Esophagus (tissue), 2 donors: Measurements from ENCODE around the gene PRR14L. TPM values are rescaled to one million over a fixed set of nuclear protein-coding genes. Genes with fewer than 3 reads are reported as not detected.
"Not testable (repeated sequence)": the region's sequence is repeated elsewhere in the genome, so short reads cannot be mapped to it uniquely, and the experiment has no call there.

Source experiments
- H3K27ac ChIP-seq, 2 donors: one replicate each; pipeline ENCODE4 v1.5.1; 2013; ENCODE audit warnings: low read depth in 2 of 2, mild to moderate bottlenecking in 2 of 2, inconsistent platforms in 1 of 2, low read length in 1 of 2, moderate library complexity in 1 of 2
- H3K27me3 ChIP-seq, 2 donors: one replicate each; pipeline ENCODE4 v1.6.1; 2013; ENCODE audit warnings: low read length in 2 of 2, control low read depth in 1 of 2, mild to moderate bottlenecking in 1 of 2; ENCODE audit not compliant: insufficient read depth in 2 of 2, control insufficient read depth in 1 of 2
- H3K36me3 ChIP-seq, 2 donors: one replicate each; pipeline ENCODE4 v1.6.1; 2013; ENCODE audit warnings: low read length in 1 of 2; ENCODE audit not compliant: control insufficient read depth in 2 of 2, insufficient read depth in 2 of 2
- H3K4me1 ChIP-seq, 2 donors: one replicate each; pipeline ENCODE4 v1.6.1; 2013; ENCODE audit warnings: low read length in 1 of 2; ENCODE audit not compliant: control insufficient read depth in 2 of 2, insufficient read depth in 2 of 2
- H3K4me3 ChIP-seq, 2 donors: one replicate each; pipeline ENCODE4 v1.5.1; 2013; ENCODE audit warnings: low read length in 2 of 2, mild to moderate bottlenecking in 2 of 2, low read depth in 1 of 2, moderate library complexity in 1 of 2
- H3K9me3 ChIP-seq, 2 donors: one replicate each; pipeline ENCODE4 v1.6.1; 2013; ENCODE audit warnings: mild to moderate bottlenecking in 2 of 2, low read depth in 1 of 2, low read length in 1 of 2, moderate library complexity in 1 of 2; ENCODE audit not compliant: control insufficient read depth in 2 of 2, insufficient read depth in 1 of 2
- WGBS, 2 donors: extraction: QIAGEN DNeasy Blood & Tissue Kit; methylation state at CpG; one replicate each; pipeline ENCODE4 v1.1.7; 2013; 5-methylcytosine and 5-hydroxymethylcytosine counted together
- polyA plus RNA-seq, 2 donors: library from polyadenylated mRNA; stranded (reverse); fragments of 200-250 nt; gene quantifications; one replicate each; pipeline ENCODE4 v1.2.3, GENCODE V29; 2013
- donor health status: healthy with polysubstance abuse.
- donor health status: Bipolar disorder and iron deficiency.

Gene PRR14L
- polyA plus RNA-seq, 2 donors: 6.2 to 8.4 TPM

DNA sequence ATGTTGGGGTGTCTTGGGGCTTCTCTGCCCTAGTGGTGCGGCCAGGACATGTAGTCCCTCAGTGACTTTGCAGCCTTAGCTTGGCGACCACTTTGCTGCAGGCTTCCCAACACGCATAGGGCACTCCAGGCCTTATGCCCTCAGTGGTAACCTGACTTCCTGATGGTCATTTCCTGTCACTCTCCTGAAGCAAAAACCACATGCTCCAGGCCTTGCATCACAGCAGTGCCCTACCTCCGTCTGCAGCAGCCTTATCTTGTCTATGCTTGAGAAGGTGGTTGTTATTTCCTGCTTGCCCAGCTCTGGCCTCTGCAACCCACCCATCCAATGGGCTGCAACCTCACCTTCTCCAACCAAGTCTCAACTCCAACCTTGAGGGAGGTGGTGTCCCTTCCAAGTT lies 54.5 kb downstream of the PRR14L start:
- Histone ChIP-seq H3K27me3 (no peaks in the 10 kb centered on the region), H3K27ac (no peak overlapping the region), H3K9me3 (no peaks in the 10 kb centered on the region), H3K36me3 (peaks cover 0 to 5% of the 10 kb centered on the region in 2 donors), H3K4me1 (no peaks in the 10 kb centered on the region), H3K4me3 (no peak overlapping the region)
- WGBS, 2 donors: 75 to 83% methylated on average over 4 of the region's 4 CpGs

DNA sequence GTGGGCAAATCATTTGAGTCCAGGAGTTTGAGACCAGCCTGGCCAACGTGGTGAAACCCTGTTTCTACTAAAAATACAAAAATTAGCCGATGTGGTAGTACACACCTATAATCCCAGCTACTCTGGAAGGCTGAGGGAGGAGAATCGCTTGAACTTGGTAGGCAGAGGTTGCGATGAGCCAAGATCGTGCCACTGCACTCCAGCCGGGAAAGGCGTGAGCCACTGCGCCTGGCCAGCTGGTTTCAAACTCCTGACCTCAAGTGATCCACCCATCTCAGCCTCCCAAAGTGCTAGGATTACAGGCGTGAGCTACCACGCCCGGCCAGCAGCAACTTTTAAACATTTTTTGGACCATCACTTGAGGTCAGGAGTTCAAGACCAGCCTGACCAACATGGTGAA lies 55.9 kb downstream of the PRR14L start:
- H3K27ac ChIP-seq, H3K36me3 ChIP-seq, H3K4me1 ChIP-seq, H3K9me3 ChIP-seq, H3K4me3 ChIP-seq, H3K27me3 ChIP-seq: not testable (repeated sequence)
- 97 to 99% methylated on average over 11 of the region's 11 CpGs for WGBS, 2 donors

GRCh38 chr22:31692186-31692886 lies 57.6 kb downstream of the PRR14L start:
- WGBS, 2 donors: 100% methylated on average over 1 of the region's 1 CpG
- Histone ChIP-seq H3K27ac (no peak overlapping the region), H3K27me3 (no peaks in the 10 kb centered on the region), H3K4me1 (no peaks in the 10 kb centered on the region), H3K9me3 (no peaks in the 10 kb centered on the region), H3K4me3 (no peak overlapping the region), H3K36me3 (peaks cover 0 to 3% of the 10 kb centered on the region in 2 donors)

DNA sequence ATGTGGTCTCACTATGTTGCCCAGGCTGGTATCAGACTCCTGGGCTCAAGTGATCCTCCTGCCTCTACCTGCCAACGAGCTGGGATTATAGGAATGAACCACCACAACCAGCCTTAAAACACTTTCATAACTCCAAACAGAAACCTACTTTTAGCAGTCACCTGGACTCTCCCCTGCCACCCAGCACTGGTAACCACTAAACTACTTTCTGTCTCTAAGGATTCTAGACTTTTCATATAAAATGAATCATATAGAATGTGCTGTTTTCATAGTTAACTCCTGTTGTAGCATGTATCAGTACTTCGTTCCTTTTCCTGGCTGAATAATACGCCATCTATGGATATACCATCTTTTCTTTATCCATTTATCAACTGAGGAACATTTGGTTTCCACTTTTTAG lies 58.5 kb downstream of the PRR14L start:
- Histone ChIP-seq H3K9me3 (no peaks in the 10 kb centered on the region), H3K4me3 (no peak overlapping the region), H3K27me3 (no peaks in the 10 kb centered on the region), H3K4me1 (no peaks in the 10 kb centered on the region), H3K27ac (no peak overlapping the region), H3K36me3 (no peaks in the 10 kb centered on the region)
- 93 to 97% methylated on average over 3 of the region's 3 CpGs for WGBS, 2 donors

- H3K36me3 ChIP-seq: peaks cover 5 to 8% of the 10 kb centered on the region in 2 donors
- 57 to 65% methylated on average over 13 of the region's 13 CpGs for WGBS, 2 donors
- no peaks in the 10 kb centered on the region for H3K9me3 ChIP-seq
- no peak overlapping the region for H3K4me3 ChIP-seq
- peaks cover 0 to 12% of the 10 kb centered on the region in 2 donors for H3K4me1 ChIP-seq
- peak overlapping the region; percentile 82 to 88 for H3K27ac ChIP-seq
- H3K27me3 ChIP-seq: no peaks in the 10 kb centered on the region
These were observed 66.5 kb downstream of the PRR14L start for GRCh38 chr22:31683181-31684105.

GRCh38 chr22:31682751-31683150 lies 67.2 kb downstream of the PRR14L start:
- Histone ChIP-seq H3K27ac (peak overlapping the region; percentile 82 to 88), H3K4me3 (no peak overlapping the region), H3K27me3 (no peaks in the 10 kb centered on the region), H3K9me3 (no peaks in the 10 kb centered on the region), H3K36me3 (peaks cover 5 to 8% of the 10 kb centered on the region in 2 donors), H3K4me1 (peaks cover 0 to 12% of the 10 kb centered on the region in 2 donors)
- 61 to 72% methylated on average over 7 of the region's 7 CpGs for WGBS, 2 donors

DNA sequence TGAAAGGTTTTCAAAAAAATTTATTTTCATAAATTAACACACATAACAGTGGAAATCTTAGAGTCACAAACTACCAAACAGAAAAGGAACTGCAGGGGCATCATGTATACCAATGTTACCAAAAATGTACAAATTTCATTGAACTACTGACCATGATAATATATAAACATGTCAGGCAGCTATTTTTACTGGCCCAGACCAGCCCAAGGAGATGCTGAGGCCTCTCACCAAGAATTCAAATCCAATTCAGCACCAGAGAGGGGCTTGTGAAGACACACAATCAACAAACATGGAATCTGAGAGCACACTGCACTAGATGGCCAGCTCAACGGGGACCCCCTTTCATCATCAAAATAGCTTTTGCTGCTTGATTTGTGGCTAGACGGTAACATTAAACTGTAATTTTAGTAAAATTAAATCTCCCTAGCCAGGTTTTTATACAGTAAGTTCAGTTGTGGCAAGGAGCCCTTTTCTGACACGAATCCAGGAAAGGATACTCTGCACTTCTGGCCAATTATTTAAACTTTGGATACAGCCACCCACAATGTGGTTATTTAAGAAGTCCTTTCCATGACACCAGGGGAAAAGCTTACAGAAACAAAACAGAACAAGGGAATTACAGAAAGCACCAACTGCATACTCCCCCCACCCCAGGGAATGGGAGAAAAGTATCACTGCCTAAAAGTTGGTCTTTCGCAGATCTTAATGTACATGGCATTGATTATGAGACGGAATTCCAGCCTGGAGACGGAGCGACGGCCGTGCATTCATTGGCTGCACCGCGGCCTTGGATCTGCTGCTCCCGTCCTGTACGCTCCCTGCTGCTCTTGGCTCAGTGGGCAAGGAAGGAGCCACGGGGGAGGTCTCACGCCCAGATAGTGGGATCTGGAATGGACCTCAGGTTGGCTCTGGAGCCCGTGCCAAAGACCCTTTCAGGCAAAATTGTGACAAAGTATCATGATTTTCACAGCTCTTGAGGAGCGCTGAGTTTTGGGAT lies 68.3 kb downstream of the PRR14L start:
- WGBS, 2 donors: 80 to 82% methylated on average over 17 of the region's 17 CpGs
- Histone ChIP-seq H3K27me3 (no peaks in the 10 kb centered on the region), H3K4me1 (peaks cover 0 to 12% of the 10 kb centered on the region in 2 donors), H3K9me3 (no peaks in the 10 kb centered on the region), H3K27ac (no peak overlapping the region), H3K36me3 (peaks cover 5 to 8% of the 10 kb centered on the region in 2 donors), H3K4me3 (no peak overlapping the region)

- no peaks in the 10 kb centered on the region for H3K9me3 ChIP-seq
- peaks cover 0 to 12% of the 10 kb centered on the region in 2 donors for H3K4me1 ChIP-seq
- no peak overlapping the region for H3K4me3 ChIP-seq
- no peaks in the 10 kb centered on the region for H3K27me3 ChIP-seq
- H3K27ac ChIP-seq: peak overlapping the region in 1 of 2 donors; percentile 17
- 27 to 32% methylated on average over 9 of the region's 9 CpGs for WGBS, 2 donors
- peaks cover 5 to 8% of the 10 kb centered on the region in 2 donors for H3K36me3 ChIP-seq
These were observed 69.0 kb downstream of the PRR14L start for GRCh38 chr22:31680861-31681341.

DNA sequence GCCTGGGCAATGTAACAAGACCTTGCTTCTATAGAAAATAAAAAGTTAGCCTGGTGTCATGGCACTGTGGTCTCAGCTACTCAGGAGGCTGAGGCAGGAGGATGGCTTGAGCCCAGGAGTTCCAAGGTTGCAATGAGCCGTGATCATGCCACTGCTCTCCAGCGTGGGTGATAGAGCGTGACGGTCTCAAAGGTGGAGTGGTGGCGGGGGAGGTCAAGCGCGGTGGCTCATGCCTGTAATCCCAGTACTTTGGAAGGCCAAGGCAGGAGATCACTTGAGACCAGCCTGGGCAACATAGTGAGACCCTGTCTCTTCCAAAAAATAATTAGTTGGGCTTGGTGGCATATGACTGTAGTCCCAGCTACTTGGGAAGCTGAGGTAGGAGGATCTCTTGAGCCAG lies 71.2 kb downstream of the PRR14L start:
- Histone ChIP-seq H3K36me3 (no peaks in the 10 kb centered on the region), H3K4me3 (no peak overlapping the region), H3K9me3 (no peaks in the 10 kb centered on the region), H3K4me1 (peaks cover 0 to 8% of the 10 kb centered on the region in 2 donors), H3K27me3 (no peaks in the 10 kb centered on the region), H3K27ac (no peak overlapping the region)
- WGBS, 2 donors: 88 to 90% methylated on average over 7 of the region's 7 CpGs
